SK-N-DZ (cell line): ENCODE data around the gene CRIM1.
"Not testable (repeated sequence)": the region's sequence is repeated elsewhere in the genome, so short reads cannot be mapped to it uniquely, and the experiment has no call there.

Experiments used
- DNase-seq: peaks from one replicate; pipeline ENCODE4 v3.0.0-alpha.2; 2015; ENCODE audit warnings: low spot score

CRIM1 gene

GRCh38 chr2:36352701-36353100, 2.9 kb upstream of the CRIM1 start:
- DNase-seq: no peak

- no peak for DNase-seq
Measured at GRCh38 chr2:36354811-36355150, 797 bp upstream of the CRIM1 start.

GRCh38 chr2:36355890-36356297, 316 bp downstream of the CRIM1 start:
- no peak for DNase-seq

- DNase-seq: peak; percentile 21
Measured at GRCh38 chr2:36356298-36356989, 866 bp downstream of the CRIM1 start.

GRCh38 chr2:36356990-36357846, 1.6 kb downstream of the CRIM1 start:
- DNase-seq: no peak

GRCh38 chr2:36357847-36358659, 2.5 kb downstream of the CRIM1 start:
- no peak for DNase-seq

GRCh38 chr2:36359067-36359466, 3.5 kb downstream of the CRIM1 start:
- DNase-seq: no peak

- no peak for DNase-seq
Measured at GRCh38 chr2:36360063-36360462, 4.5 kb downstream of the CRIM1 start.

GRCh38 chr2:36360834-36361233, 5.3 kb downstream of the CRIM1 start:
- no peak for DNase-seq

- DNase-seq: no peak
Measured at GRCh38 chr2:36361396-36361795, 5.8 kb downstream of the CRIM1 start.

GRCh38 chr2:36362291-36362690, 6.7 kb downstream of the CRIM1 start:
- DNase-seq: no peak

GRCh38 chr2:36363085-36363484, 7.5 kb downstream of the CRIM1 start:
- not testable (repeated sequence) for DNase-seq

- DNase-seq: no peak
Measured at GRCh38 chr2:36366491-36367120, 11.0 kb downstream of the CRIM1 start.

GRCh38 chr2:36367486-36367885, 11.9 kb downstream of the CRIM1 start:
- no peak for DNase-seq

GRCh38 chr2:36367895-36368353, 12.3 kb downstream of the CRIM1 start:
- no peak for DNase-seq

- no peak for DNase-seq
Measured at GRCh38 chr2:36368438-36368837, 12.9 kb downstream of the CRIM1 start.

- no peak for DNase-seq
Measured at GRCh38 chr2:36369163-36369562, 13.6 kb downstream of the CRIM1 start.

- DNase-seq: no peak
Measured at GRCh38 chr2:36369716-36370115, 14.1 kb downstream of the CRIM1 start.

GRCh38 chr2:36370281-36370680, 14.7 kb downstream of the CRIM1 start:
- no peak for DNase-seq

- DNase-seq: no peak
Measured at GRCh38 chr2:36371070-36371874, 15.7 kb downstream of the CRIM1 start.

- no peak for DNase-seq
Measured at GRCh38 chr2:36371928-36372391, 16.4 kb downstream of the CRIM1 start.
